Osteocyte (in vitro differentiated cells): ENCODE results near the gene ADRA2A. TPM values are rescaled to one million over a fixed set of nuclear protein-coding genes. Genes with fewer than 3 reads are reported as not detected.

Experiments
- DNase-seq: peaks from one replicate; pipeline ENCODE4 v3.0.0; 2021; ENCODE audit warnings: mixed read lengths; ENCODE audit not compliant: unreplicated experiment; ENCODE audit errors: extremely low spot score
- H3K27ac Mint-ChIP-seq: one replicate; pipeline ENCODE4 v1.8.0; 2021; ENCODE audit warnings: mild to moderate bottlenecking, mixed read lengths; ENCODE audit not compliant: unreplicated experiment
- H3K27me3 Mint-ChIP-seq: one replicate; pipeline ENCODE4 v1.8.0; 2021; ENCODE audit warnings: mixed read lengths; ENCODE audit not compliant: unreplicated experiment
- H3K36me3 Mint-ChIP-seq: one replicate; pipeline ENCODE4 v1.8.0; 2021; ENCODE audit warnings: mixed read lengths; ENCODE audit not compliant: unreplicated experiment
- H3K4me1 Mint-ChIP-seq: one replicate; pipeline ENCODE4 v1.8.0; 2021; ENCODE audit warnings: mixed read lengths; ENCODE audit not compliant: unreplicated experiment
- H3K4me3 Mint-ChIP-seq: one replicate; pipeline ENCODE4 v1.8.0; 2021; ENCODE audit warnings: mild to moderate bottlenecking, moderate library complexity, mixed read lengths; ENCODE audit not compliant: unreplicated experiment
- H3K9me3 Mint-ChIP-seq: one replicate; pipeline ENCODE4 v1.8.0; 2021; ENCODE audit warnings: mixed read lengths; ENCODE audit not compliant: unreplicated experiment
- total RNA-seq: library from RNA; stranded (reverse); gene quantifications from 2 replicates; pipeline ENCODE4 v1.2.1, GENCODE V29; 2021
- TF ChIP-seq, protein P1 (sequence below): fragments of 200-600 bp; sonication (generic); IDR thresholded peaks from 2 replicates; pipeline ENCODE4 v1.5.0; 2021; ENCODE audit warnings: antibody characterized with exemption, mild to moderate bottlenecking, moderate library complexity

Gene ADRA2A
- total RNA-seq, 1 donor from 2014 or later = not detected

DNA sequence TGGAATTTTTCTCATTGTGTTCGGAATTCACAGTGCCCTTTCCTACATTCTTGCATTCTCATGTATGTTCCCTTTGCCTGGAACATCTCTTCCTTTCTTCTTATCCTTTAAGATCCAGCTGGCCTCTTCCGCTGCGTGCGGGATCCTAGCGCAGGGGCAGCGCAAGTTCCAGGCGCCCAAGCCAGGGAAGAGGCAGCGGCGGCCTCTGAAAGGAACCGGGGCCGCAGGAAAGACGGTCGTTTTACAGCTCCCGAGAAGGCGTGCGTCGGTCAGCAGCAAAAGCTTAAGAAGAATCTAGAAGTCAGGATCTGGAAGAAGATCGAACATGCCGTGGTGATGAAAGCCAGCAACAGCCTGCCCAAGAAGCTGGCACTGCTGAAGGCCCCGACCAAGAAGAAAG lies 28.0 kb downstream of the ADRA2A start:
- TF ChIP-seq, protein P1, sequence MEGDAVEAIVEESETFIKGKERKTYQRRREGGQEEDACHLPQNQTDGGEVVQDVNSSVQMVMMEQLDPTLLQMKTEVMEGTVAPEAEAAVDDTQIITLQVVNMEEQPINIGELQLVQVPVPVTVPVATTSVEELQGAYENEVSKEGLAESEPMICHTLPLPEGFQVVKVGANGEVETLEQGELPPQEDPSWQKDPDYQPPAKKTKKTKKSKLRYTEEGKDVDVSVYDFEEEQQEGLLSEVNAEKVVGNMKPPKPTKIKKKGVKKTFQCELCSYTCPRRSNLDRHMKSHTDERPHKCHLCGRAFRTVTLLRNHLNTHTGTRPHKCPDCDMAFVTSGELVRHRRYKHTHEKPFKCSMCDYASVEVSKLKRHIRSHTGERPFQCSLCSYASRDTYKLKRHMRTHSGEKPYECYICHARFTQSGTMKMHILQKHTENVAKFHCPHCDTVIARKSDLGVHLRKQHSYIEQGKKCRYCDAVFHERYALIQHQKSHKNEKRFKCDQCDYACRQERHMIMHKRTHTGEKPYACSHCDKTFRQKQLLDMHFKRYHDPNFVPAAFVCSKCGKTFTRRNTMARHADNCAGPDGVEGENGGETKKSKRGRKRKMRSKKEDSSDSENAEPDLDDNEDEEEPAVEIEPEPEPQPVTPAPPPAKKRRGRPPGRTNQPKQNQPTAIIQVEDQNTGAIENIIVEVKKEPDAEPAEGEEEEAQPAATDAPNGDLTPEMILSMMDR = no peak
- Mint-ChIP-seq H3K4me1 (no peaks in the 10 kb centered on the region), H3K27ac (no peak overlapping the region), H3K27me3 (peaks cover 12% of the 10 kb centered on the region), H3K9me3 (no peaks in the 10 kb centered on the region), H3K4me3 (no peak overlapping the region), H3K36me3 (no peaks in the 10 kb centered on the region)
- DNase-seq = no peak

DNA sequence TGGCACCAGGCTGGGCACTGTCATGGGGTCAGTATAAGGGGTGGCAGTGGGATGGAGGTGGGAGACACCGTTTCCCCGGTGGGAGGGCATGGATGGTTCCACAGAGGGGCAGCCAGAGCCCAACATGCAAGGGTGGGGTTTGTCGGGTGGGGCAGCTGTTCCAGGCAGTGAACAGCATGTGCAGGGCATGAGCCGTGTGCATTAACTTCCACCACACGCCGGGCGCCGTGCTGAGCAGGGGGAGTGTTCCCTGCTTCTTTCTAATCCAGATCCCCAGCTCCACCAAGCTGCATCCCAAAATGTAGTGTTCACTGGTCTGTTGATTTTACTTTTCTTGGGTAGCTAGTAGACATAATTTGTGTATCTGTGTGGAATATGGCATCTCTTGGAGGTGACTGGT lies 29.3 kb downstream of the ADRA2A start:
- TF ChIP-seq, protein P1 = no peak
- Mint-ChIP-seq H3K4me3 (no peak overlapping the region), H3K9me3 (no peaks in the 10 kb centered on the region), H3K27me3 (peaks cover 10% of the 10 kb centered on the region), H3K27ac (no peak overlapping the region), H3K4me1 (no peaks in the 10 kb centered on the region), H3K36me3 (no peaks in the 10 kb centered on the region)
- DNase-seq = no peak

DNA sequence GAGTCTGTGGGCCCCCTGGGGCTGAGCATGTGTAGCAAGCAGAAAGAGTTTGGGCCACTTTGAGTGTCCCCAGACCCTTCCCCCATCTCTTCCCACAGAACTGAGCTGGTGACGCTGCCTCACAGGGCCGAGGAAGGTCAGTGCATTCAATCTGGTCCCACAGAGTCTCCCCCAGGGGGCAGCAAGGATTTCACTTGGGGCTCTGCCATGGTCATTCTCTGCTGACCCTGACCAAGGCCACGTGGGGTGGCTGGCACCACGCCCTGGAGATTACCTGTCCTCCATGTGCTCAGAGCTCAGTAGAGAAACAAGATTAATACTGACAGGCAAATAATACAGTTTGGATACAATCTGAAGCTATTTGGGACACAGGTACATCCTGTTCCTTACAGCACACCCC lies 30.2 kb downstream of the ADRA2A start:
- DNase-seq = no peak
- no peaks in the 10 kb centered on the region for H3K4me1 Mint-ChIP-seq
- H3K9me3 Mint-ChIP-seq = no peaks in the 10 kb centered on the region
- no peak overlapping the region for H3K27ac Mint-ChIP-seq
- TF ChIP-seq, protein P1 = no peak
- no peak overlapping the region for H3K4me3 Mint-ChIP-seq
- H3K36me3 Mint-ChIP-seq = no peaks in the 10 kb centered on the region
- peaks cover 3% of the 10 kb centered on the region for H3K27me3 Mint-ChIP-seq

DNA sequence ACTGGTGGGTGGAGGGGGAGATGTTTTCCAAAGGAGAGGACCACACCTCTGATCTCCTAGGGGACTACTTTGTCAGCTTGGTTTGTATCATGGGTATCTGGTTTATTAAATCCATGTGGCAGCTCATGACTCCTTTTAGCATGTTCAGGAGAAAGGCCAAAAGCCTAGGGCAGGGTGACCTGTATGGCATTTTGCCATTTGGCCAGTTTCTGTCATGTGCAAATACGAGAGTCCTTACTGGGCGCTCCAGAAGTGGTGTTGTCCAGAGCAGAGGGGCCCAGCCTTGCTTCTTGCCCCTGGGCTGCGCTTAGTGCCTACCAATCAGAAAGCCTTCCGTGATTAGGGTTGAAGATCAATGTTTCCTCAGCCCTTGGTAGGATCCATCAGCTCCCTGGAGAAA lies 31.0 kb downstream of the ADRA2A start:
- Mint-ChIP-seq H3K27me3 (peaks cover 3% of the 10 kb centered on the region), H3K9me3 (no peaks in the 10 kb centered on the region), H3K36me3 (no peaks in the 10 kb centered on the region), H3K27ac (no peak overlapping the region), H3K4me1 (no peaks in the 10 kb centered on the region), H3K4me3 (no peak overlapping the region)
- TF ChIP-seq, protein P1 = no peak
- DNase-seq = no peak

DNA sequence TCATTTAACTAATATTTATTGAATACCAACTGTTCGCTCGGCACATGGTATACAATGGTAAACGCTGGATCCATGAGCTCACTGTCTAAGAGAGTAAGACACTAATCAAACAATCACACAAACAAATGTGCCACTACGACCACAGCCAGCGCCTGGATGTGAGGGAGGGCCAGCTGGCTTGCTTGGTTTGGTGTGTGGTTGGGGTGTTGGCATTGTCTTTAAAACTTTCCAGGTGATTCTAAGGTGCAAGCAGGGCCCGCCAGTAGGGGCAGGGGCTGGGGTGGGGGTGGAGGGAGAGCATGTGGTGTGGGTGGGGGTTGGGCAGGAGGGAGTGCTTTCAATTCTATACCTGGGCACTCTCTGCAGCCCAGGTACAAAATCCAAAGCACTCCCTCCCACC lies 31.6 kb downstream of the ADRA2A start:
- Mint-ChIP-seq H3K27me3 (peaks cover 3% of the 10 kb centered on the region), H3K36me3 (no peaks in the 10 kb centered on the region), H3K27ac (no peak overlapping the region), H3K9me3 (no peaks in the 10 kb centered on the region), H3K4me3 (no peak overlapping the region), H3K4me1 (no peaks in the 10 kb centered on the region)
- TF ChIP-seq, protein P1 = no peak
- no peak for DNase-seq
